Neural cell (in vitro differentiated cells): ENCODE data around the gene LIPK.

Experiments used
- CTCF ChIP-seq: fragments of 450-650 bp; IDR thresholded peaks from 2 replicates; pipeline ENCODE4 v1.5.1; 2014; ENCODE audit warnings: antibody characterized with exemption, mild to moderate bottlenecking, moderate library complexity; ENCODE audit not compliant: poor library complexity, severe bottlenecking
- EP300 ChIP-seq: fragments of 450-650 bp; conservative IDR thresholded peaks from 2 replicates; pipeline ENCODE4 v1.6.1; 2014; ENCODE audit warnings: antibody characterized with exemption, mild to moderate bottlenecking, moderate library complexity; ENCODE audit not compliant: poor library complexity, severe bottlenecking
- EZH2 ChIP-seq: fragments of 200-600, 300-800 bp; shearing (Covaris generic), sonication (generic); IDR thresholded peaks from 2 replicates; pipeline ENCODE4 v1.6.1; 2014; ENCODE audit warnings: antibody characterized with exemption, low read length, borderline replicate concordance, mild to moderate bottlenecking; ENCODE audit not compliant: insufficient read depth, poor library complexity, severe bottlenecking
- MXI1 ChIP-seq: fragments of 450-650 bp; conservative IDR thresholded peaks from 2 replicates; pipeline ENCODE4 v1.6.1; 2014; ENCODE audit warnings: antibody characterized with exemption, mild to moderate bottlenecking; ENCODE audit not compliant: poor library complexity, severe bottlenecking
- POLR2AphosphoS5 ChIP-seq: IDR thresholded peaks from 2 replicates; pipeline ENCODE4 v1.6.1; 2012
- RAD21 ChIP-seq: fragments of 450-650 bp; conservative IDR thresholded peaks from 2 replicates; pipeline ENCODE4 v1.6.1; 2014; ENCODE audit warnings: antibody characterized with exemption, mild to moderate bottlenecking, moderate library complexity
- REST ChIP-seq: IDR thresholded peaks from 2 replicates; pipeline ENCODE4 v1.6.1; 2012; ENCODE audit warnings: borderline replicate concordance
- SMC3 ChIP-seq: fragments of 450-650 bp; conservative IDR thresholded peaks from 2 replicates; pipeline ENCODE4 v1.6.1; 2014; ENCODE audit warnings: antibody characterized with exemption, mild to moderate bottlenecking, moderate library complexity; ENCODE audit not compliant: poor library complexity
- TAF1 ChIP-seq: IDR thresholded peaks from 2 replicates; pipeline ENCODE4 v1.6.1; 2012; ENCODE audit warnings: low read depth

GRCh38 chr10:88786032-88786770 is 80.2 kb downstream of the LIPK start:
- no peak for TF ChIP-seq EZH2
- no peak for TF ChIP-seq POLR2AphosphoS5
- TF ChIP-seq CTCF: no peak
- no peak for TF ChIP-seq SMC3
- no peak for TF ChIP-seq RAD21
- no peak for TF ChIP-seq EP300
- TF ChIP-seq TAF1: no peak
- no peak for TF ChIP-seq REST
- TF ChIP-seq MXI1: no peak
